CD4-positive, alpha-beta T cell treated with Interleukin-2 at 100 ng/mL for 4 hours (primary cell): ENCODE measurements around the gene VPS13D.
A peak's percentile ranks its signal among the peaks of the same experiment; 100 is the strongest.
"Not testable (repeated sequence)": the region's sequence is repeated elsewhere in the genome, so short reads cannot be mapped to it uniquely, and the experiment has no call there.

Experiments
- DNase-seq: peaks from one replicate; pipeline ENCODE4 v3.0.0-alpha.2; 2020; ENCODE audit warnings: low spot score

The VPS13D gene

DNA sequence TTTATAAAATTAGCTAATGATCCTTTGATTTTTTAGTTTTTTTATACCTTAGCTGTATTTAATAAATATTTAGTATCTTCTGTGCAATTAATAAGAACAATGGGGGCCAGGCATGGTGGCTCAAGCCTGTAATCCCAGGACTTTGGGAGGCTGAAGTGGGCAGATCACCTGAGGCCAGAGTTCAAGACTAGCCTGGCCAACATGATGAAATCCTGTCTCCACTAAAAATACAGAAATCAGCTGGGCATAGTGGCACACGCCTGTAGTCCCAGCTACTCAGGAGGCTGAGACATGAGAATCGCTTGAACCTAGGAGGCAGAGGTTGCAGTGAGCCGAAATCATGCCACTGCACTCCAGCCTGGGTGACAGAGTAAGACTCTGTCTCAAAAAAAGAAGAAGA is 241.1 kb downstream of the VPS13D start:
- not testable (repeated sequence) for DNase-seq

DNA sequence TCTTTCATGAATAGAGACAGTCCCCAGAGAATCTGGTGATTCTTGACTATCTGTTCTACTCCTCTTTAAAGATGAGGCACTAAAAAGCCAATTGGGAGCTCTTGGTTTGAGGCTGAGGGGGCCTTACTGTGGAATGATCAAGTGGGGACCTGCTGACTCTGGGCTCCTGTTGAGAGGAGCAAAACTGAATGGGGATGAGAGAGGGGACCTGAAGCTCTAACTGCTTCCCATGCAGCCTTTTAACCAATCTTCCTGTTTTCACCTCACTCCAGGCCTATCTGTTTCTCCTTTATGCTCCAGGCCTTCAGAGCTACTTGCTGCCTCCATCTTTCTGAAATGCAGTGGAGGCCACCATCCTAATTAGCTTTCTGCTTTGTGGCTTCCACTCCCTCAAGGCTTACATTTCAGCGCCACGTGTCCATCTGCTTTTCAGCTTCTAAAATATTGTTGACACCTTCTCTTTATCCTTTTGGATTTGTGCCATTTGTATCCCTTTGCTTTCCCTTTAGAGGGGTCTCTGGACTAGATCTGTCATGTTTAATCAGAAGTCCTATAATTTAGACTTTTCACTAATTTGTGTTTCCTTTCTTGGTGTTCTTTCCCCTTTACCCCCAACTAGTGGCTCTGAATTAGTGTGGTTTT is 242.4 kb downstream of the VPS13D start:
- DNase-seq, result no peak

DNA sequence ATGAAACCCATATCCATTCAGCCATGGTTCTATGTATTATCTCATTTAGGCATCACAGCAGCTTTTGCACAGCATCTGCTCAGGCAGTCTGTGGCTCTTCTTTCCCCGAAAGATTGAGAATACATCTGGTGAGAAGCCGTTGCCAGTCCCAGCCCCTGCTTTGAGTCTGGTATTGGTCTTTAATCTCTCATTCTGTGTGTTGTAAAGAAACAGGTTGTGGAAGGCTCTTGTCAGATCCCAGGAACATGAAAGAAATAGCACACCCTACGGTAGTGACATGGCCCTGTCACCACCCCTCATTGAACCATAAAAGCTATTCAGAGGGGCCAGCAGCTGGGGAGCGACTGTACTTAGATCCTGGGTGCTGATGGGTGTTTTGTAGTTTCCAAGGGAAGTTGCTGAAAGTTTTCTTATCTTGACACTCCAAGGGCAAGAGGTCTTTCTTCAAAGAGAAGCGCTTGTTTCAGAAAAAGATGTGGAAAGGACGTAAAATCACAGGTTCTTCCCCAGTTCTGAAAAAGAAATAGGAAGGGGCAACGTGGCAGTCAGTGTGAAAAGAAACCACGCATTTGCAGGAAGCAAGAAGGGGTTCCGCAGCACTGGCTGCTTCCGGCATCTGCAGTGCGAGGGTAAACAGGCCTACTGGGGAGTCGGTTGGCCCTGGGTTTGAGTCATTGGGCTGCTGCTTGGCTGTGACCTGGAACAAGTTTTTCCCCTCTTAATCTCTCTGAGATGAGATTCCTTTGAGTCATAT is 243.1 kb downstream of the VPS13D start:
- DNase-seq, result peak; percentile 78

DNA sequence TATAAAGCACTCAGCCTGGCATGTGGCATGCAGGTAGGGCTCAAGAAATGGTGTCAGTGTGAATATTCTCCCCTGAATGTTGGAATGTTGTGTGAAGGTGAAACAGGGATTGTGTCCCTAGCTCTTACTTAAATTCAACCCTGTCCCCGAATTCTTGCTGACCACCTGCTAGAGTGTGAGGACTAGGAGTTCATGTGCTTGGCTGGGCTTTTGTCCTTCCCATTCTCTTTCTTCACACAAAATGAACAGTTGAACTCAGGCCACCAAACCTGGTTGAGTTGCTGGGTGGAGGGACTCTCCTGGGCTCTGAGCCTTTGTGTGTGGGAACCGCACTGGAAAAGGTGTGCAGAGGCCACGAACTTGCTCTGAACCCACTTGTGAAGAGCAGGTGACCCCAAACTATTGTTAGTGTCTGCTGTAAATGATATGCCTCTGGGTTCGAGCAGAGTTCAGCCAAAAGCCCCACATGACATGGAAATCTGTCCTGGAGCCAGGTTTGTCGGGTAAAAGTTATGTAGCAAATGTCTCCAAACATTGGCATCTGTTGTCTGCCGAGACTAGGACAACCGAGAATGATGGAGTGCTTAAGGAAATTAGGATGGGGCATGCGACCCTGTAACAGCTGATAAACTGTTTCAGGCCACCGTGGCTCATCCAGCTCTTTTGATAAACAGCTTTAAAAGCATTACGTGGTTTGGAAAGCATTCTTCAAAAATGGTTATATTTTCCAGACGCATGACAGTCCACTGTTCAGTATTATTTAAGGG is 243.9 kb downstream of the VPS13D start:
- DNase-seq, result no peak

DNA sequence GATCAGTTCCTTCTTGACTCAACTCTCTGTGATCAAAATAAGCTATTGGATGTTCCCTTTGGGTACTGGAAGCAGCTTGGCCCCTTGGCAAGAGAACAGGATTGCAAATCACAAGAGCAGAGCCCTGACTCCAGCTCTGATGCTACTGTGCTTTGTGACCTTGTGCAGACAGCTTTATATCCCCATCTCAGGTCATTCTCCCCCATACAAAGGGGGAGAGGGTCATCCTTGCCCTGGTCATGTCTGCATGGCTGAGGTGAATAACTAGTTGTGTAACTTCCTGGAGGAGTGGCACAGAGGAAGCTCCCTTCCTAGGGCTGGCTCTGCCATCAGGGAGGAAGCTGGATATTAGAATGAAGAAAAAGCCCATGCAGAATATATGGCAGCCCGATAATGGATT is 245.3 kb downstream of the VPS13D start:
- no peak for DNase-seq

DNA sequence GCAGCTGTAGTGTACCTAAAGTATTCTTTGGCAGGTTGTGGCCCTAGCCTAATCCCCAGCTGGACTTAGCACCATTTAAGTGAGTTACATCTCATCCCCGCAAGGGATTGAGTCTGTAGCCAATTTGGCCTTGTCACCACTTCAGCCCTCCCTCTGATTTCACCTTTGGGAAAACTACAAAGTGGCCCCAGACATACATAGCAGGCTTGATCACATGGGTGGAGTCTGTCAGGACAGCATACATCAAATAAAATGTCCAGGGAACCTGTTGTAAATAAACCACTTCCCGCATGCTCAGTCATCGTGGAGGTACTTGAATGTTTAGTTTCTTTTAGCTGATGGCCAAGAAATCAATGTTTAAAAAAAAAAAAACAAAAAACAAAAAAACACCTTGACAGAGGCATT is 245.7 kb downstream of the VPS13D start:
- DNase-seq, result no peak

DNA sequence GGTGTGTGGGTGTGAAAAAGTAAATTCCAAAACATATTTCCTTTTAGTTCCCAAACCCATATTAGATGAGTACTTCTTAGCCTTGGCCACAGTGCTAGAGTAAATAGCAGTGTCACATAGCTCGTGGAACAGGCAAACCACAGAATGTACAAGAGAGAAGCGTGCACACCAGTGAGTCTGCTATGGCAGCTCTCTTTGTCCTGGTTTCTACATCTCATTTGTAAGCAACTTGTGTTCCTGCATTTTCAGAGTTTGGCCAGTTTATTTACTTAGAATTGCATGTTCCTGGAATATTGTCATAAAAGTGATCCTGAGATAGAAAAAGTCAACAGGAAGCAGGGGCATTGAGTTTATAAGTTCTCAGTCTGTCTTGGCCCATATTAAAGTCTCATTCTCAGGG is 246.1 kb downstream of the VPS13D start:
- no peak for DNase-seq

DNA sequence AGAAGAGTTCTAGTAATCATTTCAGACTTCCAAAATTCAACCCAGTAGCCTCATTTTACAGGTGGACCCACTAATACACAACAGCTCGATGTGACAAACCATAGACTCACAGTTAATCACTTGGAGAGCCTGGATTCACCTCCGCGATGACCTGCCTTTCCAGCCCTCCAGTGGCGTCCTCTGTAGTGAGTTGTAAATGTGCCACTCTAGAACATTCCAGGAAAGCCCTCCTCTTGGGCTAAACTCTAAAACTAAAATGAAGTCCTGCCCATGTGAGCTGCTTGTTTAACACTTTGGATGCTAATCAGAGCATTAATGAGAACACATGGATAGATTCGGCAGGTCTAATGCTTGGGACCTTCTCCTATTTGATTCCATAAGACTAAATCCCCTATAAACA is 247.5 kb downstream of the VPS13D start:
- no peak for DNase-seq

DNA sequence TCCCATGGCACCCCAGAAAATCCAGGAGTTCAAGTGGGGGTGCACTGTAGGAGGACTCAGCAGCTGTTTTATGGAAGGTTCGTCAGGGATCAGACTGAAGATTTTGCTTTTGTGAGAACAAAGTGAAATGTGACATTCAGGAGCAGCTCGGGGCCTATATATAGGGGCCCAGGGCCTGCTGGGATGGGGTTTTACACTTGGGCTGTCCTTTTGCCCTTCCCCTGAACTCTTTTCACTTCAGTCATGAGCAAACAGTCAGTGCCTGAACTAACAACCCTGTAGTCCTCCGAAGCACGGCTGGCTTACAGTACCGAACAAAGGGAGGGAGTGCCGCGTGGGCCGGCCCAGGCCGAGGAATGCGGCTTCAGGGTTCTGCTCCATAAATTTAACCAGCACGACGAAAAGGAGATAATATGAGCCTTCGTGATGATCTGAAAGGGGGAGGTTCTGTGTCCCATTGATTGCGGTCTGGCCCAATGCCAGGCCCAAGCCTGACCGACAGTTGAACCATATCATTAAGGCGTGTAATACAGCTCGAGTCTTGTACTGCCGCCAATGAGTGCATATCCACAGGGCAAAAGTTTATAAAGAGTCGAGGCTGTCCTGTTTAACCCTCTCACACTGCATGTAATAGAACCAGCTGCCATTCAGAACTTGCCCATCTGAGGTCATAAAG is 248.2 kb downstream of the VPS13D start:
- no peak for DNase-seq

DNA sequence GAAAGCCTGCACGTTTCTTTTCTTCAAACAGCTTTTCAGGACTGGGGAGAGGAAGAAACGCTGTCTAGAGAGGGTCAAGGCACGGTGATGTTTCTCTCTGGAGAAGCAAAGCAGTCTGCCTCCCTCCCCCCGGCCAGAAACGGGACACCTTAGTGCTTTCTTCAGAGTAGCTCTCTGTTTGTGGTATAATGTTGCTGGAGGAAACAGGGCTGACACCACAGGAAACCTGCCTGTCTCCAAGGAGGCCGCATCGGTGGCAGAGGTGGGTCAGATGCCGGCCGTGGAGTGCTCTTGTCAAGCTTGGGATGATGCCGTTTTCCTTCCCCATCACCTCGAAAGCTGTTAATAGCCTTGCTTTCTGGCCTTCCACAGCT is 248.8 kb downstream of the VPS13D start:
- DNase-seq, result peak; percentile 31

DNA sequence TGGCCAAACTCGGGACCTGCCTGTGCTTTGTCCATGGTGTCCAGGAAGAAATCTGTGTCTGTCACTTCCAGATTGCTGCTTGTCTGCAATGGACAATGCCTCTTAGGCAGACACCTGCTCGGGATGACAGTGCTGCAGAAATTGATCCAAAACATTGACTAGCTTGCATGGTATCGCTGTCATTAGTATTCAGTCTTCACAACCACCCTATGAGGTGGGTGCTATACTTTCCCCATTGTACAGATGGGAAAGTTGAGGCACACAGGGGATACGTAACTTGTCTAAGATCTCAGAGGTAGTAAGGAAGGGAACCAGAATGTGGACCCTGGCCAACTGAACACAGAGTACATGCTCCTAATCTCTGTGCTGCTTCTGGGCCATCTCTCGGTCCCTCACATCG is 249.5 kb downstream of the VPS13D start:
- DNase-seq, result no peak

DNA sequence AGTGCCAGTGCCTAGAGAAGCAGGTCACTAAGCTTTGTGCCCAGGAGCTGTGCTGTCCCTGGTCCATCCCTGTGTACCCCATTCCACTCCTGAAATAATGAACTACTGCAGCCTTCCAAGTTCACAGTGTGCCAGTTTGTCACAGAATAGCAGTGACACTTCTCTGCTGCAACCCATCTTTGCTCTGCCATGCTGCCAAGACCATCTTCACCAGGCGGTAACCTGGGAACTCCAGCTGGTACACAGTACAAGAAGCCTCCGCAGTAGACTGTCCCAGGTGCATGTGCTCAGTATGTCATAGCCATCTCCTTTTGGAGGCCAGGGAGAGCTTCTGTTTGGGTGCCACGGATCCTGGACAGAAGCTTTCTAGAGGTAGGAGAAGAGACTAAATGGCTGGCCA is 250.2 kb downstream of the VPS13D start:
- no peak for DNase-seq

DNA sequence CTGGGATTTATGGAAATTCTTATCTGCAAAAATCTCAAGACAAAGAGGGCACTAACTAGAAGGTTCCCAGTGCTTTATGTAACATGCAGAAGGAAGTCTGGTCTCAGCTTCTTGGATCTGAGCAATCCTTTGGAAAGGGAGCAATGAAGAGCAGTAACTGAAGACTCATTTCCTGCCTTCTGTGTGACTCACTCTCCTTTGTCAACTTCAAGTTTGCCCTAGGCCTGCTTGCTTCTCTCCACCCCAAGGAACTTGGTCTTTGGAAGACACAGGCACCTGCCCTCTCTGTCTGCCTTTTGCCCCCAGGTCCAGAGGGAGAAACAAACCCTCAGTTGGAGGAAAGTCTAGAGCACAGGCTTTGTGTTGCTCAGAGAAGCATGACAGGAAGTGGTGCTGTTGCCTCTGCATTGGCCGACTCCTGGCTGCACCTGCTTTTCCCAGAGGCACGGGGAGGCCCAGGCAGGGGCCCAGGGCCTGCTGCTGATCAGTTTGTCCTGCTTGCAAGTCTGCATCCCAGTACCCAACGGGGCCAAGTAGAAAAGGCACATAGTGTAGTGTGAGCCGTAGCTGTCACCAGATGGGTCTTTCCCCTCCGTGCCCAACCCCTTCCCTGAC is 251.0 kb downstream of the VPS13D start:
- DNase-seq, result peak; percentile 44

DNA sequence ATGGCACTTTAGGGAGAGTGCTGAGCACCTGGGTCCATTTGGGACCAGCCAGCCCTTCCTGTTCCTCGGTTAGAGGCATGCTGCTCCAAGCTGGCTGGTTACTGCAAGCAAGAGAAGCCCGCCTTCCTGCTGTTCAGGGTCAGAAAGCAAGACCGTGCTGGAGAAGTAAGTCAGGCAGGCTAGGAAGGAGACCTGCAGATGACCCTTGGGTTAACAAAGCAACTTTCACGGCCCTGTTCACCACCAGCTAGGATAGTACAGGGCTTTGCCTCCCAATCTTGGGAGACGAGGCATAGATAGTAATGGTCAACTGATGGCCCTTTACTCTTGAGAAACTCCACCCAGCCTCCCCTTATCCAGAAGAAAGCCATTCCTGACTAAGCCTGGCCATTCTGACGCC is 252.1 kb downstream of the VPS13D start:
- DNase-seq, result no peak

DNA sequence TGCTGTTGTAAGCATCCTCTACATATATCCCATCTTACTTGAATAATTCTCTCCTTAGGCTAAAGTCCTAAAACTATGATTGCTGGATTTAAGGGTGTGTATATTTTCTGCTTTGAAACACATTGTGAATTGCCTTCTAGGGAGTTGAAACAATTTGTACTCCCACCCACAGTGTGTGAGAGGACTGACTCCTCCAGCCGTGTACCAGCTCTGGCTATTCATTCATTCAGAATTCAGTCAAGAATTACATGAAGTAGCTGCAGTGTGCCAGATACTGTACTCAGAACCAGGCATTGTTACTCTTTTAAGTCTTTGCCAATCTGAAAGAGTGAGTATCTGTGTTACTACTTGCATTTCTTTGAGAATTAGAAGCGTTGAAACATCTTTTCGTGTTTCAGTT is 253.2 kb downstream of the VPS13D start:
- DNase-seq, result no peak

DNA sequence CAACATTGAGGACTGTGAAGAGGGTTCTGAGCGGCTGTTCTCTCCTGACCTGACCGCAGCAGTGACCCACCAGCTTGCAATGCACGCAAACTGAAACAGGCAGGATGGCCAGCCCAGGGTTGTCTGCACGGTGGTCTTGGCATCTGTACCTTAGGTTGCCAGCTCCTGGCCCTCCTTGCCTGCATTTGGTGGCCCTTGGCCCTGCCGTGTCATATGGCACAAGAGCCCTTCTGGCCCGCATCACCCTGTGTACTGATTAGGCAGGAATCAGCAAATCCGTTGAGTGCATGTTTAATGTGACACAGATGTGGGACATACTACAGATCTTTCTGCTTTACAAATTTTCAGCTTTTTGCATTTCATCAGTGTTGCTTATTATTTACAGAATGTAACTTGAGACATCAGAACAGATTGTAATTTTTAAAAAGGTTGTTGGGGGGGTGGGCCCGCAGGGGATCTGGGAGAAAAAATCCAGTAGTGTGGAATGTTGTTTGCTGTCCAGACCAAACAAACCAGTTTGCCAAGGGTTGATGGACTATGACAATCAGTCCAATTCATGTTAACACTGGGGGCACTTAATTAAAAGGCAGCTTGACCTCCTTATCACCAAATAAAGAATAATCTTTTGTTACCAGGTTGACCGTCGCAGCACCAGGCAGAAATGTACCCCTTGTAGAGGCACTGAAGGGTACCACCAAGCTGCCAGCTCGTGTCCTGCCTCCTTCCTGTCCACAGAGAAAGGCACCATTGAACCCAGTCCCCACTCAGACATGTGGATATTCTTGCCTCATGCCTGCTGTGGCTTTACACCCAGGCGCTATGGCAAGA is 255.6 kb downstream of the VPS13D start:
- DNase-seq, result no peak

DNA sequence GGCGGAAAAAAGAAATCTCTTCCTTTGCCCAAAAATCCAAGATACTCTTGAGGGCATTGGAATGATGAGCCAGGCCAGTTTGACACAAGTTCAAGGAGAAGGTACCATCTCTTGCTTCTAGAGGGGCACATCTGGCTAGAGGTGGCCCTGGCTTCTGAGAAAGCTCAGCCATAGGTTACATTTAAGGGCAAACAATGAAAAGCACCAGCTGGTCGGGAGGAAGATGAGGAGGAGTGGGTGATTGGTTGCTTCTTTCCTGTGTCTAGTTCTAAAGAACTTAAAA is 256.2 kb downstream of the VPS13D start:
- DNase-seq, result no peak

DNA sequence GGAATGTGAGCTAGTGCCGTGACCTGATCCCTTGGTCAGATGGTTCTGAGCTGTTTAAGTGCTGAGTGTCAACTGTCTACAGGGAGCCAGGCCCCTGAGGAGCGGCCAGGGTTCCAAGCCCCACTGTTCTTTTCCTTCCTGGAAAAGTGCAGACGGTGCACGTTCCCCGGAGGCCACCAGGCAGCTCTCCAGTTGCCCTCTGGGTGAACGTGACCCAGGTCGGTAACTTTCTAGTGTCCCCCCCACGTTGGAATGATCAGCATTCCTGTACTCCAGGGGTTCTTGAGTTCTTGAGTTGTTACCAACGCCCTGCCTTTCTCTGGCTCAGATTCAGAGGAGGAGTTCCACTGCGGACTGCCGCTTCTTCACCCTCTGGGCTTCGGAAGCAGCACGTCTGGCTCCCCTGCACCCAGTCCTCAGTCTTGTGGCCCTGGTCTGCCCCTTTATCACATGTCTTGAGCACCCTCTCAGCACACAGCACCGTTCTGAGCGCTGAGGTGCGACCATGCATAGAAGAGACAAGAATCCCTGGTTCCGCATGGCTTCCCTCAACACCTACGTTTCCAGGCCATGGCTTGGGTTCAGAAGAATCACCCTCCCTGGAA is 256.7 kb downstream of the VPS13D start:
- DNase-seq, result no peak

DNA sequence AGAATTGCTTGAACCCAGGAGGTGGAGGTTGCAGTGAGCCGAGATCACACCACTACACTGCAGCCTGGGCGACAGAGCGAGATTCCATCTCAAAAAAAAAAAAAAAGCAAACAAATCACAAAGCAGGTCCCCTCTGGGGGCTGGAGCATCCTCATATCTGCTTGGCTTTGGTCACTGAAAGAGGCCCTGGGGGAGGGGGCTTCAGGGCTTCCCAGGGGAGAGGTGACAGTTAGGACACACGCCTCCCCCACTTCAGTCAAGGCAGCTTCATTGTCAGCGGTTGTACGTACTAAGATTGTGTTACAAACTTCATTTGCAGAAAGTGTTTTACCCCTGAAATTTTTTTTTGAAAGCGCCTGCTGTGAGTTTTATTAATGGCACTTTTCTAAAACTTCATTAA is 257.7 kb downstream of the VPS13D start:
- DNase-seq, result no peak

DNA sequence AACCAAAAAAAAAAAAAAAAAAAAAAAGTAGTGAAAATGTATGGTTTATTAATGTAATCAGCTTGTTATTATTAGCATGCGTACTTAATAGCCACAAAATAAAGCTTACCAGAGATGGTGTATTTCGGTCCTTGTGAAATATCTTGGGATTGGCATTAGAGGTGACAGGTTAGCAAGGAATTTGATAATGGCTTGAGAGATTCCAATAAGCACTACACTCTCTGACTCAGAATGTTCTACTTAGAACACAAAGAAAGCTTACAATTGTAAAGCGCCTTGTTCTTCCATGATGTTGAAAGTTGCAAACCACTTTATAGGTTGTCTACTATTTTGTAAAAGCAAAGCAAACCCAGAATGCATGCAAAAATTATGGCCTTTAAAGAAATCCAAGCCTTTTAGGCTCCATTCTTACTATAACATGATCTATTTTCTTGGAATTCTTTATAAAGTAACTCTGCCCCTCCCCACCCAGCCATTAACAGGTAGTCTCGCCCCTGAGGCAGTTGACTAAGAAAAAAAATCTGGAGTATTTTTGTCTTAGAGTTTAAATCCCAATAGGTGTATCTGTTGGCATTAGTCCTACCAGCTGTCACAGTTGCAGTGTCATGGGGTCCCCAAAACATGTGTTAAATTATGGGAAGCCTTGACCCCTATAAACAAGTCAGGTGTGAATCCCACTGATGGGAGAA is 259.0 kb downstream of the VPS13D start:
- DNase-seq, result no peak
